Keratinocyte (primary cell): Measurements from ENCODE around the gene BCAS3. TPM values are rescaled to one million over a fixed set of nuclear protein-coding genes. Genes with fewer than 3 reads are reported as not detected.

ENCODE experiments used
- DNase-seq: peaks from one replicate; pipeline ENCODE4 v3.0.0-alpha.2; 2011; ENCODE audit warnings: low read depth, missing footprints, low spot score
- FAIRE-seq: peaks from 2 replicates; lab custom pipeline; 2011; peaks lifted over from hg19 to GRCh38; lab: Jason Lieb, UNC
- H2AFZ ChIP-seq: 2 replicates; pipeline ENCODE4 v1.6.0; 2012; ENCODE audit warnings: low read length, control low read depth, inconsistent platforms; ENCODE audit not compliant: control insufficient read depth
- H3K27ac ChIP-seq: 2 replicates; pipeline ENCODE4 v1.5.1; 2011; ENCODE audit warnings: low read length; ENCODE audit not compliant: control insufficient read depth, insufficient read depth
- H3K27me3 ChIP-seq: 3 replicates; pipeline ENCODE4 v1.6.0; 2011; ENCODE audit warnings: low read length; ENCODE audit not compliant: control insufficient read depth, insufficient read depth; ENCODE audit errors: extremely low read depth
- H3K36me3 ChIP-seq, 2 experiments: 2 replicates in 1 of 2; 3 replicates in 1 of 2; pipeline ENCODE4 v1.5.1; 2011; ENCODE audit warnings: low read length in 2 of 2, mild to moderate bottlenecking in 1 of 2; ENCODE audit not compliant: control insufficient read depth in 2 of 2, insufficient read depth in 2 of 2; ENCODE audit errors: extremely low read depth in 1 of 2
- H3K4me1 ChIP-seq: 3 replicates; pipeline ENCODE4 v1.5.1; 2011; ENCODE audit warnings: low read length; ENCODE audit not compliant: control insufficient read depth, insufficient read depth; ENCODE audit errors: extremely low read depth
- H3K4me2 ChIP-seq: 3 replicates; pipeline ENCODE4 v1.6.0; 2011; ENCODE audit warnings: low read depth, low read length; ENCODE audit not compliant: control insufficient read depth, insufficient read depth; ENCODE audit errors: extremely low read depth
- H3K4me3 ChIP-seq, 3 experiments: fragments of 200-600 bp in 1 of 3; sonication (generic) in 1 of 3; 2 replicates in 2 of 3; 3 replicates in 1 of 3; pipeline ENCODE4 v1.5.1; 2011 to 2016; ENCODE audit warnings: low read length in 3 of 3, mild to moderate bottlenecking in 3 of 3, control low read depth in 2 of 3, inconsistent platforms in 1 of 3, low read depth in 1 of 3, mixed read lengths in 1 of 3, mixed run types in 1 of 3, moderate library complexity in 1 of 3; ENCODE audit not compliant: control insufficient read depth in 2 of 3, insufficient read depth in 2 of 3; ENCODE audit errors: extremely low read depth in 1 of 3
- H3K79me2 ChIP-seq: 2 replicates; pipeline ENCODE4 v1.6.0; 2012; ENCODE audit warnings: low read length; ENCODE audit not compliant: control insufficient read depth, insufficient read depth
- H3K9ac ChIP-seq: 3 replicates; pipeline ENCODE4 v1.6.0; 2011; ENCODE audit warnings: low read length; ENCODE audit not compliant: control insufficient read depth, insufficient read depth; ENCODE audit errors: extremely low read depth
- H3K9me1 ChIP-seq: 3 replicates; pipeline ENCODE4 v1.6.0; 2011; ENCODE audit warnings: low read length; ENCODE audit not compliant: control insufficient read depth, insufficient read depth; ENCODE audit errors: extremely low read depth
- H3K9me3 ChIP-seq: 2 replicates; pipeline ENCODE4 v1.5.1; 2012; ENCODE audit warnings: low read depth, low read length; ENCODE audit not compliant: control insufficient read depth
- H4K20me1 ChIP-seq: 3 replicates; pipeline ENCODE4 v1.6.0; 2011; ENCODE audit warnings: low read length; ENCODE audit not compliant: control insufficient read depth, insufficient read depth; ENCODE audit errors: extremely low read depth
- CTCF ChIP-seq, 3 experiments: IDR thresholded peaks in 1 of 3; conservative IDR thresholded peaks in 1 of 3; optimal IDR thresholded peaks in 1 of 3; 2 replicates in 2 of 3; 3 replicates in 1 of 3; pipeline versions ENCODE3 to v1.5.1; 2011; ENCODE audit warnings: low read length in 3 of 3, mild to moderate bottlenecking in 3 of 3, moderate library complexity in 2 of 3, control low read depth in 1 of 3, inconsistent platforms in 1 of 3; ENCODE audit not compliant: insufficient read depth in 2 of 3; ENCODE audit errors: extremely low read depth in 1 of 3
- EZH2 ChIP-seq: IDR thresholded peaks from one replicate; pipeline ENCODE4 v1.6.1; 2012; ENCODE audit warnings: inconsistent platforms, mild to moderate bottlenecking, low read length, moderate library complexity
- dilution Hi-C: fragments of 300-500 bp; cut with MboI; formaldehyde crosslinking; loops from one replicate; pipeline ENCODE4 v1.7.0; 2020; ENCODE audit warnings: low sequenced_read_pairs; ENCODE audit not compliant: extremely low pct_ligation_motif_present
- polyA plus RNA-seq, 5 experiments: library from polyadenylated mRNA; depleted of rRNA in 3 of 5; stranded (reverse) in 3 of 5; stranded (forward) in 1 of 5; unstranded in 1 of 5; fragments of >200 nt; gene quantifications; 1 replicate in 1 of 5; 2 replicates in 3 of 5; 3 replicates in 1 of 5; pipeline versions ENCODE4 v1.2.1 to v1.2.3, GENCODE V29; 2011 to 2012; ENCODE audit warnings: missing spikeins in 2 of 5, low read depth in 1 of 5, low replicate concordance in 1 of 5

BCAS3 gene
- polyA plus RNA-seq, 1 donor (not counting 4 experiments of a cell fraction or from before 2014, with no cell fraction given) = 11.8 TPM

- Histone ChIP-seq H3K4me3 (no peak overlapping the region), H3K9ac (no peak overlapping the region), H3K9me3 (no peaks in the 10 kb centered on the region), H3K9me1 (no peaks in the 10 kb centered on the region), H2AFZ (no peak overlapping the region), H3K36me3 (no peaks in the 10 kb centered on the region), H3K4me2 (no peak overlapping the region), H4K20me1 (no peaks in the 10 kb centered on the region), H3K79me2 (no peaks in the 10 kb centered on the region), H3K27me3 (no peaks in the 10 kb centered on the region), H3K27ac (no peak overlapping the region), H3K4me1 (no peaks in the 10 kb centered on the region)
- no peak for TF ChIP-seq CTCF (optimal IDR thresholded peaks at IDR 0.05 in 1 of 3, IDR thresholded peaks at IDR 0.05 in 1 of 3, conservative IDR thresholded peaks at IDR 0.05 in 1 of 3; ENCODE audit: extremely low read depth in 1 of 3, insufficient read depth in 2 of 3, low read length in 3 of 3)
- no peak for TF ChIP-seq EZH2
- dilution Hi-C loops = no loop called here
- FAIRE-seq = no peak
- DNase-seq = no peak
Measured at GRCh38 chr17:61199431-61200338, 522.0 kb downstream of the BCAS3 start.

- Histone ChIP-seq H3K4me2 (no peak overlapping the region), H3K79me2 (no peaks in the 10 kb centered on the region), H3K9ac (no peak overlapping the region), H4K20me1 (no peaks in the 10 kb centered on the region), H3K9me3 (no peaks in the 10 kb centered on the region), H3K4me1 (no peaks in the 10 kb centered on the region), H3K9me1 (no peaks in the 10 kb centered on the region), H3K4me3 (no peak overlapping the region), H2AFZ (no peak overlapping the region), H3K27ac (no peak overlapping the region), H3K36me3 (no peaks in the 10 kb centered on the region), H3K27me3 (no peaks in the 10 kb centered on the region)
- no peak for TF ChIP-seq EZH2
- no peak for TF ChIP-seq CTCF (optimal IDR thresholded peaks at IDR 0.05 in 1 of 3, IDR thresholded peaks at IDR 0.05 in 1 of 3, conservative IDR thresholded peaks at IDR 0.05 in 1 of 3; ENCODE audit: extremely low read depth in 1 of 3, insufficient read depth in 2 of 3, low read length in 3 of 3)
- dilution Hi-C loops = no loop called here
- FAIRE-seq (no peak), DNase-seq (no peak)
Measured at GRCh38 chr17:61200339-61200715, 522.7 kb downstream of the BCAS3 start.
